H9 (cell line): ENCODE results near the gene CCDC148. TPM values are rescaled to one million over a fixed set of nuclear protein-coding genes. Genes with fewer than 3 reads are reported as not detected.

Experiments used
- DNase-seq: peaks from one replicate; pipeline ENCODE4 v3.0.0-alpha.2; 2017
- H2AFZ ChIP-seq: one replicate; pipeline ENCODE4 v1.6.1; 2013; ENCODE audit warnings: mild to moderate bottlenecking, low read length, control low read depth, moderate library complexity
- H2AK5ac ChIP-seq: 2 replicates; pipeline ENCODE4 v1.6.1; 2013; ENCODE audit warnings: low read length, control low read depth, mixed read lengths; ENCODE audit not compliant: insufficient read length
- H2BK120ac ChIP-seq: one replicate; pipeline ENCODE4 v1.6.1; 2013; ENCODE audit warnings: low read depth, mild to moderate bottlenecking, low read length, control low read depth, inconsistent platforms; ENCODE audit not compliant: poor library complexity, severe bottlenecking
- H2BK12ac ChIP-seq: 2 replicates; pipeline ENCODE4 v1.6.1; 2013; ENCODE audit warnings: low read length, control low read depth, mixed read lengths, low read depth; ENCODE audit not compliant: insufficient read length
- H2BK15ac ChIP-seq: 2 replicates; pipeline ENCODE4 v1.6.1; 2013; ENCODE audit warnings: low read depth, low read length, control low read depth
- H2BK20ac ChIP-seq: one replicate; pipeline ENCODE4 v1.6.1; 2013; ENCODE audit warnings: low read depth, mild to moderate bottlenecking, low read length, control low read depth, inconsistent platforms; ENCODE audit not compliant: poor library complexity, severe bottlenecking
- H2BK5ac ChIP-seq: 2 replicates; pipeline ENCODE4 v1.6.1; 2013; ENCODE audit warnings: low read length, control low read depth, mixed read lengths; ENCODE audit not compliant: insufficient read length
- H3K14ac ChIP-seq: 2 replicates; pipeline ENCODE4 v1.6.1; 2013; ENCODE audit warnings: low read length, control low read depth; ENCODE audit not compliant: insufficient read depth
- H3K18ac ChIP-seq: 2 replicates; pipeline ENCODE4 v1.6.1; 2013; ENCODE audit warnings: low read depth, mild to moderate bottlenecking, mixed read lengths, low read length, control low read depth; ENCODE audit not compliant: insufficient read length
- H3K23ac ChIP-seq: 2 replicates; pipeline ENCODE4 v1.6.1; 2013; ENCODE audit warnings: low read length, control low read depth, mixed read lengths, low read depth; ENCODE audit not compliant: insufficient read length
- H3K23me2 ChIP-seq: 2 replicates; pipeline ENCODE4 v1.6.1; 2013; ENCODE audit warnings: low read depth, mild to moderate bottlenecking, mixed read lengths, low read length, control low read depth; ENCODE audit not compliant: insufficient read length, poor library complexity, severe bottlenecking
- H3K27ac ChIP-seq: 2 replicates; pipeline ENCODE4 v1.5.1; 2013; ENCODE audit warnings: low read length, control low read depth, mixed read lengths, low read depth; ENCODE audit not compliant: insufficient read length
- H3K27me3 ChIP-seq: 2 replicates; pipeline ENCODE4 v1.6.1; 2013; ENCODE audit warnings: low read length, control low read depth, inconsistent platforms; ENCODE audit not compliant: insufficient read depth
- H3K4ac ChIP-seq: 2 replicates; pipeline ENCODE4 v1.6.1; 2013; ENCODE audit warnings: low read depth, mild to moderate bottlenecking, control low read depth, inconsistent platforms, low read length, moderate library complexity
- H3K4me1 ChIP-seq: 2 replicates; pipeline ENCODE4 v1.6.1; 2013; ENCODE audit warnings: low read length, control low read depth, inconsistent platforms; ENCODE audit not compliant: insufficient read depth
- H3K4me2 ChIP-seq: 2 replicates; pipeline ENCODE4 v1.6.1; 2013; ENCODE audit warnings: low read length, control low read depth, mixed read lengths; ENCODE audit not compliant: insufficient read length, insufficient read depth
- H3K56ac ChIP-seq: 2 replicates; pipeline ENCODE4 v1.6.1; 2013; ENCODE audit warnings: low read depth, mild to moderate bottlenecking, mixed read lengths, low read length, control low read depth; ENCODE audit not compliant: insufficient read length
- H3K79me1 ChIP-seq: 2 replicates; pipeline ENCODE4 v1.6.1; 2013; ENCODE audit warnings: low read depth, mild to moderate bottlenecking, moderate library complexity, low read length, control low read depth, inconsistent platforms; ENCODE audit not compliant: insufficient read depth, poor library complexity, severe bottlenecking
- H3K79me2 ChIP-seq: 2 replicates; pipeline ENCODE4 v1.6.1; 2013; ENCODE audit warnings: low read length, control low read depth, inconsistent platforms; ENCODE audit not compliant: insufficient read depth
- H3K9ac ChIP-seq: 2 replicates; pipeline ENCODE4 v1.6.1; 2013; ENCODE audit warnings: low read length, control low read depth, mixed read lengths; ENCODE audit not compliant: insufficient read length; ENCODE audit errors: extremely low read depth
- H3K9me3 ChIP-seq: one replicate; pipeline ENCODE4 v1.6.1; 2013; ENCODE audit warnings: low read depth, low read length, inconsistent platforms; ENCODE audit not compliant: control insufficient read depth
- H3T11ph ChIP-seq: one replicate; pipeline ENCODE4 v1.6.1; 2013; ENCODE audit warnings: mild to moderate bottlenecking, low read length, control low read depth, inconsistent platforms
- H4K20me1 ChIP-seq: one replicate; pipeline ENCODE4 v1.6.1; 2013; ENCODE audit not compliant: control insufficient read depth, insufficient read length, insufficient read depth
- H4K5ac ChIP-seq: 2 replicates; pipeline ENCODE4 v1.6.1; 2013; ENCODE audit warnings: low read depth, mild to moderate bottlenecking, mixed read lengths, low read length, control low read depth; ENCODE audit not compliant: insufficient read length
- H4K8ac ChIP-seq: replicated peaks from 2 replicates; pipeline ENCODE4 v1.6.1; 2013; ENCODE audit warnings: low read length, control low read depth, mixed read lengths, low read depth; ENCODE audit not compliant: insufficient read length
- H4K91ac ChIP-seq: 2 replicates; pipeline ENCODE4 v1.6.1; 2013; ENCODE audit warnings: low read depth, mild to moderate bottlenecking, moderate library complexity, mixed read lengths, low read length, control low read depth; ENCODE audit not compliant: insufficient read length
- H3K27ac Mint-ChIP-seq, 3 experiments: 2 replicates in 2 of 3; 3 replicates in 1 of 3; pipeline ENCODE4 v1.8.0; 2020 to 2021; ENCODE audit warnings: mixed read lengths in 3 of 3, mild to moderate bottlenecking in 1 of 3, moderate library complexity in 1 of 3
- H3K27me3 Mint-ChIP-seq: 2 replicates; pipeline ENCODE4 v1.8.0; 2021; ENCODE audit warnings: low read depth, mild to moderate bottlenecking, moderate library complexity, mixed read lengths
- H3K36me3 Mint-ChIP-seq, 3 experiments: 2 replicates in 2 of 3; 3 replicates in 1 of 3; pipeline ENCODE4 v1.8.0; 2020 to 2021; ENCODE audit warnings: low read depth in 3 of 3, mixed read lengths in 3 of 3; ENCODE audit not compliant: insufficient read depth in 1 of 3
- H3K4me1 Mint-ChIP-seq, 2 experiments: 2 replicates each; pipeline ENCODE4 v1.8.0; 2020; ENCODE audit warnings: mixed read lengths in 2 of 2
- H3K4me3 Mint-ChIP-seq, 2 experiments: 2 replicates in 1 of 2; 3 replicates in 1 of 2; pipeline ENCODE4 v1.8.0; 2020 to 2021; ENCODE audit warnings: mild to moderate bottlenecking in 2 of 2, mixed read lengths in 2 of 2, moderate library complexity in 1 of 2
- H3K9me3 Mint-ChIP-seq, 2 experiments: 2 replicates in 1 of 2; 3 replicates in 1 of 2; pipeline ENCODE4 v1.8.0; 2020; ENCODE audit warnings: mild to moderate bottlenecking in 2 of 2, mixed read lengths in 2 of 2, moderate library complexity in 1 of 2
- CTCF ChIP-seq: fragments of 200-600 bp; sonication (generic); conservative IDR thresholded peaks from 3 replicates; pipeline ENCODE4 v1.8.0; 2021; ENCODE audit warnings: antibody characterized with exemption, mild to moderate bottlenecking
- WGBS: extraction: QIAGEN DNeasy Blood & Tissue Kit; methylation state at CpG from one replicate; pipeline ENCODE4 v1.1.7; 2013; ENCODE audit warnings: missing lambda C conversion rate, low lambda C conversion rate, mixed read lengths; ENCODE audit not compliant: insufficient read length; ENCODE audit errors: extremely low coverage; 5-methylcytosine and 5-hydroxymethylcytosine counted together
- total RNA-seq: library from RNA; stranded (reverse); gene quantifications from 2 replicates; pipeline ENCODE4 v1.2.1, GENCODE V29; 2021

Gene CCDC148
- total RNA-seq, 1 experiment from 2014 or later: 1.5 TPM

- H3T11ph ChIP-seq: no peak overlapping the region
- no peak overlapping the region for H3K14ac ChIP-seq
- no peak overlapping the region for H3K23ac ChIP-seq
- no peaks in the 10 kb centered on the region for H3K27me3 Mint-ChIP-seq
- H3K27ac Mint-ChIP-seq: peak overlapping the region in 2 of 3 experiments; percentile 42 to 95; a peak in 4 of 7 replicates
- H2AK5ac ChIP-seq: no peak overlapping the region
- peaks cover 4% of the 10 kb centered on the region for H3K79me1 ChIP-seq
- no peak overlapping the region for H2BK120ac ChIP-seq
- H3K4me3 Mint-ChIP-seq: no peak overlapping the region
- H3K27me3 ChIP-seq: no peaks in the 10 kb centered on the region
- H2BK15ac ChIP-seq: no peak overlapping the region
- H2BK12ac ChIP-seq: no peak overlapping the region
- H4K5ac ChIP-seq: no peak overlapping the region
- H3K9ac ChIP-seq: no peak overlapping the region
- H3K4me1 Mint-ChIP-seq: peaks cover 25 to 34% of the 10 kb centered on the region in 2 experiments
- no peaks in the 10 kb centered on the region; a peak in 1 of 7 replicates for H3K36me3 Mint-ChIP-seq
- DNase-seq: no peak
- H3K9me3 ChIP-seq: no peaks in the 10 kb centered on the region
- H3K56ac ChIP-seq: no peak overlapping the region
- no peaks in the 10 kb centered on the region for H4K20me1 ChIP-seq
- no peaks in the 10 kb centered on the region for H3K23me2 ChIP-seq
- no peak overlapping the region for H4K8ac ChIP-seq
- no peak overlapping the region for H4K91ac ChIP-seq
- H2BK20ac ChIP-seq: no peak overlapping the region
- no peak overlapping the region for H3K27ac ChIP-seq
- H3K4me1 ChIP-seq: peaks cover 6% of the 10 kb centered on the region; the same call in 1 of the 2 replicates
- peaks cover 11% of the 10 kb centered on the region; the same call in 1 of the 2 replicates for H3K79me2 ChIP-seq
- H3K4ac ChIP-seq: no peak overlapping the region
- H2BK5ac ChIP-seq: no peak overlapping the region
- no CpG with 5 or more reads among the region's 4 CpGs for WGBS
- TF ChIP-seq CTCF: no peak
- peak overlapping the region; percentile 53 for H3K18ac ChIP-seq
- no peak overlapping the region for H2AFZ ChIP-seq
- no peak overlapping the region for H3K4me2 ChIP-seq
- H3K9me3 Mint-ChIP-seq: no peaks in the 10 kb centered on the region
Observed at GRCh38 chr2:158505448-158505934, 48.9 kb upstream of the CCDC148 start.
